ENCODE measurements around the gene MYO15A.

DNA sequence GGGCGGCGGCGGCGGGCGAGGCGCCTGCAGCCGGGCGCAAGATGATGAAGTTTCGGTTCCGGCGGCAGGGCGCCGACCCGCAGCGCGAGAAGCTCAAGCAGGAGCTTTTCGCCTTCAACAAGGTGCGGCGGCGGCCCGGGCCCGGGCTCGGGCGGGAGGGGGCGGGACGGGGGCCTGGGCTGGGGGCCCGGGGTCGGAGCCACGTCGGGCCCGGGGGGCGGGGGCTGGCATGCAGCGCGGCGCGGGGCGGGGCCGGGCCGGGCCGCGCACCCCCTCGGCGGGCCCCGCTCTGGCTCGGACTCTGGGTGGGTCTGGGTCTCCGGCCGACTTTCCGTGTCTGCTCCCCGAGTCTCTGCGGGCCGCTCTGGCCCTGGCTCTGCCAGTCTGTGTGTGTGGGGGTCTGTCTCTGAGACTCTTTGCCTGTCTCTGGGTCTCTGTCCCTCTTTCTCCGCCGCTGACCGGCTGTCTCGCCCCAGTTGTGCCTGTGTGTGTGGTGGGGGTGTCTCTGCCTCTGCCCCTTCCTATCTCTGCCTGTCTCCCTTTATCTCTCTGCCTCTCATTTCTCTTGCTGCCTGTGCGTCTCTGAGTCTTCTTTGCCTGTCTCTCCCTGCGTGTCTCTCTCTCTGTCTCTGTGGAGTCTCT, 117.2 kb downstream of the MYO15A start:
- TF ChIP-seq CTCF (IDR thresholded peaks at IDR 0.05), result no peak
- no peak for TF ChIP-seq POLR2A (IDR thresholded peaks at IDR 0.05)
- TF ChIP-seq EP300 (IDR thresholded peaks at IDR 0.05), result no peak
